Caco-2 (cell line): ENCODE data around the gene DNMBP. TPM values are rescaled to one million over a fixed set of nuclear protein-coding genes. Genes with fewer than 3 reads are reported as not detected.

ENCODE experiments used
- BruUV-seq: library from RNA; stranded (reverse); fragments of 400-500 nt; replicated peaks from 2 replicates; lab custom pipeline; 2021; lab: Mats Ljungman, UMichigan
- CTCF ChIA-PET: fragments of 300-600 bp; sonication (Branson Sonifier 250); formaldehyde crosslinking; loops from one replicate; lab custom pipeline; 2022; ENCODE audit warnings: antibody characterized with exemption; lab: Charles Lee
- POLR2A ChIA-PET: fragments of 300-600 bp; sonication (Branson Sonifier 250); formaldehyde crosslinking; loops from one replicate; lab custom pipeline; 2022; ENCODE audit warnings: antibody characterized with exemption; lab: Charles Lee
- DNase-seq, 2 experiments: peaks; one replicate each; pipeline versions ENCODE4 v3.0.0 to v3.0.0-alpha.2; 2020 to 2022
- H3K27me3 ChIP-seq: replicated peaks from 2 replicates; pipeline ENCODE4 v1.6.0; 2011; ENCODE audit warnings: low read length; ENCODE audit not compliant: control insufficient read depth, insufficient read depth
- H3K36me3 ChIP-seq: 2 replicates; pipeline ENCODE4 v1.5.1; 2011; ENCODE audit warnings: low read length; ENCODE audit not compliant: control insufficient read depth, insufficient read depth
- H3K4me1 ChIP-seq: fragments of 250-450 bp; sonication (Bioruptor Pico); 2 replicates; pipeline ENCODE4 v1.5.1; 2020; ENCODE audit warnings: mild to moderate bottlenecking
- H3K4me3 ChIP-seq: 2 replicates; pipeline ENCODE4 v1.5.1; 2011; ENCODE audit warnings: low read depth, mild to moderate bottlenecking, control low read depth, low read length
- H3K9me3 ChIP-seq: fragments of 250-450 bp; sonication (Bioruptor Pico); 2 replicates; pipeline ENCODE4 v1.5.1; 2020; ENCODE audit warnings: mild to moderate bottlenecking, moderate library complexity
- H3K27ac Mint-ChIP-seq: one replicate; pipeline ENCODE4 v1.8.0; 2022; ENCODE audit warnings: mixed read lengths; ENCODE audit not compliant: unreplicated experiment
- H3K27me3 Mint-ChIP-seq: one replicate; pipeline ENCODE4 v1.8.0; 2022; ENCODE audit warnings: mixed read lengths; ENCODE audit not compliant: insufficient read depth, unreplicated experiment
- H3K36me3 Mint-ChIP-seq: one replicate; pipeline ENCODE4 v1.8.0; 2022; ENCODE audit warnings: mild to moderate bottlenecking, mixed read lengths; ENCODE audit not compliant: insufficient read depth, unreplicated experiment
- H3K4me1 Mint-ChIP-seq: one replicate; pipeline ENCODE4 v1.8.0; 2022; ENCODE audit warnings: low read depth, mixed read lengths; ENCODE audit not compliant: unreplicated experiment
- H3K4me3 Mint-ChIP-seq: one replicate; pipeline ENCODE4 v1.8.0; 2022; ENCODE audit warnings: mild to moderate bottlenecking, moderate library complexity, mixed read lengths; ENCODE audit not compliant: unreplicated experiment
- H3K9me3 Mint-ChIP-seq: one replicate; pipeline ENCODE4 v1.8.0; 2022; ENCODE audit warnings: mixed read lengths; ENCODE audit not compliant: unreplicated experiment
- CTCF ChIP-seq, 2 experiments: fragments of 200-600 bp in 1 of 2; IDR thresholded peaks; 1 replicate in 1 of 2; 2 replicates in 1 of 2; pipeline versions ENCODE4 v1.5.1 to v1.8.0; 2011 to 2022; ENCODE audit warnings: antibody characterized with exemption in 1 of 2, control low read depth in 1 of 2, inconsistent platforms in 1 of 2, low read depth in 1 of 2, low read length in 1 of 2, mild to moderate bottlenecking in 1 of 2, moderate library complexity in 1 of 2; ENCODE audit not compliant: insufficient read depth in 1 of 2, severe bottlenecking in 1 of 2, unreplicated experiment in 1 of 2
- intact Hi-C: fragments of 100-400 bp; cut with micrococcal nuclease; formaldehyde crosslinking; loops from one replicate; pipeline ENCODE4 v1.10.0; 2022; ENCODE audit not compliant: unreplicated experiment
- total RNA-seq: library from RNA; stranded (reverse); gene quantifications from 2 replicates; pipeline ENCODE4 v1.2.3, GENCODE V29; 2022

DNMBP gene
- total RNA-seq, 1 experiment from 2014 or later = 30.6 TPM

- Mint-ChIP-seq H3K27me3 (no peaks in the 10 kb centered on the region), H3K36me3 (no peaks in the 10 kb centered on the region), H3K9me3 (no peaks in the 10 kb centered on the region), H3K4me3 (no peak overlapping the region), H3K4me1 (peaks cover 5% of the 10 kb centered on the region), H3K27ac (no peak overlapping the region)
- ChIA-PET CTCF (no interaction called here), POLR2A (interaction anchor here (1.4 kb wide), 1 partner anchor 51 kb away, joined by 7 read pairs; no protein-coding TSS in a partner anchor)
- peaks cover 31% of the 10 kb centered on the region; the same call in 1 of the 2 replicates for H3K4me1 ChIP-seq
- no peak for DNase-seq
- no TSS peak for BruUV-seq
- no peaks in the 10 kb centered on the region for H3K36me3 ChIP-seq
- no peak overlapping the region for H3K4me3 ChIP-seq
- intact Hi-C loops = no loop called here
- H3K9me3 ChIP-seq = no peaks in the 10 kb centered on the region
- H3K27me3 ChIP-seq = no peaks in the 10 kb centered on the region
- TF ChIP-seq CTCF (IDR thresholded peaks at IDR 0.05; ENCODE audit: insufficient read depth in 1 of 2, low read depth in 1 of 2, low read length in 1 of 2, severe bottlenecking in 1 of 2, unreplicated experiment in 1 of 2) = no peak
Measured at GRCh38 chr10:99981581-99982199, 28.1 kb downstream of the DNMBP start.

- CTCF ChIA-PET = interaction anchor here (0.7 kb wide), 2 partner anchors 67 to 133 kb away, joined by 3 read pairs; no protein-coding TSS in a partner anchor
- Histone ChIP-seq H3K4me3 (no peak overlapping the region), H3K36me3 (no peaks in the 10 kb centered on the region), H3K4me1 (peaks cover 31% of the 10 kb centered on the region; the same call in 1 of the 2 replicates), H3K27me3 (no peaks in the 10 kb centered on the region), H3K9me3 (no peaks in the 10 kb centered on the region)
- no peak overlapping the region for H3K4me3 Mint-ChIP-seq
- no peak for DNase-seq
- no peaks in the 10 kb centered on the region for H3K36me3 Mint-ChIP-seq
- no TSS peak for BruUV-seq
- no peak for TF ChIP-seq CTCF (IDR thresholded peaks at IDR 0.05; ENCODE audit: insufficient read depth in 1 of 2, low read depth in 1 of 2, low read length in 1 of 2, severe bottlenecking in 1 of 2, unreplicated experiment in 1 of 2)
- POLR2A ChIA-PET = no interaction called here
- intact Hi-C loops = loop anchor here (5.0 kb wide), 1 partner anchor 33 kb away; no protein-coding TSS in a partner anchor
- H3K9me3 Mint-ChIP-seq = no peaks in the 10 kb centered on the region
- no peaks in the 10 kb centered on the region for H3K27me3 Mint-ChIP-seq
- no peak overlapping the region for H3K27ac Mint-ChIP-seq
- H3K4me1 Mint-ChIP-seq = peaks cover 11% of the 10 kb centered on the region
Measured at GRCh38 chr10:99979066-99979685, 30.6 kb downstream of the DNMBP start.

- CTCF ChIA-PET = interaction anchor here (0.7 to 1.8 kb wide), 3 partner anchors 31 to 132 kb away, joined by 5 to 11 read pairs (median 5); partner anchors contain the start of gene DNMBP
- Mint-ChIP-seq H3K36me3 (no peaks in the 10 kb centered on the region), H3K27ac (no peak overlapping the region), H3K4me1 (peaks cover 11% of the 10 kb centered on the region), H3K27me3 (no peaks in the 10 kb centered on the region), H3K4me3 (no peak overlapping the region), H3K9me3 (no peaks in the 10 kb centered on the region)
- H3K27me3 ChIP-seq = no peaks in the 10 kb centered on the region
- no peaks in the 10 kb centered on the region for H3K36me3 ChIP-seq
- no peak for DNase-seq
- TF ChIP-seq CTCF (IDR thresholded peaks at IDR 0.05; ENCODE audit: insufficient read depth in 1 of 2, low read depth in 1 of 2, low read length in 1 of 2, severe bottlenecking in 1 of 2, unreplicated experiment in 1 of 2) = no peak
- H3K4me3 ChIP-seq = no peak overlapping the region
- POLR2A ChIA-PET = interaction anchor here (0.6 to 0.7 kb wide), 2 partner anchors 13 to 47 kb away, joined by 3 to 4 read pairs; no protein-coding TSS in a partner anchor
- intact Hi-C loops = loop anchor here (2.0 to 5.0 kb wide), 2 partner anchors 34 to 123 kb away; no protein-coding TSS in a partner anchor
- H3K4me1 ChIP-seq = peaks cover 28% of the 10 kb centered on the region; the same call in 1 of the 2 replicates
- no TSS peak for BruUV-seq
- no peaks in the 10 kb centered on the region for H3K9me3 ChIP-seq
Measured at GRCh38 chr10:99977916-99978315, 31.8 kb downstream of the DNMBP start.
